Left cardiac atrium (tissue), 4 donors: Measurements from ENCODE around the gene EMD. TPM values are rescaled to one million over a fixed set of nuclear protein-coding genes. Genes with fewer than 3 reads are reported as not detected.

Experiments
- ATAC-seq, 2 donors: fragments of 200-7000 bp; cut with Tn5 transposase; one replicate each; pipeline ENCODE4 v1.9.1; 2020; ENCODE audit warnings: mild to moderate bottlenecking in 2 of 2, moderate library complexity in 2 of 2
- DNase-seq: peaks from one replicate; pipeline ENCODE4 v3.0.0-alpha.2; 2020
- intact Hi-C, 2 donors: fragments of 100-400 bp; cut with DNase I; formaldehyde crosslinking; loops; one replicate each; pipeline versions ENCODE4 v1.14.1 to v1.15.1; 2022 to 2023
- total RNA-seq, 2 donors: library from RNA; stranded (reverse); fragmentation: NEBNext Ultra II Directional; extraction: Animal tissue kit (Norgen Biotek cat#: 25700); gene quantifications; one replicate each; pipeline ENCODE4 v1.2.1, GENCODE V29; 2021
- donor health status: DM: no; HTN: yes; CAD: no.
- donor health status: DM: no; HTN: yes; CAD: no; lungs with severe emphysema.
- donor health status: DM: yes; HTN: yes; CAD: no.
- donor health status: Dilated cardiomyopathy.

Gene EMD
- total RNA-seq, 2 donors from 2014 or later, result 54.5 to 70.9 TPM

GRCh38 chrX:154369449-154370299 is 9.4 kb upstream of the EMD start:
- intact Hi-C loops, result no loop called here
- peak; percentile 87 for DNase-seq
- ATAC-seq, result peak; percentile 50 to 57

- peak; percentile 0 to 4 for ATAC-seq
- intact Hi-C loops, result no loop called here
- peak; percentile 48 for DNase-seq
Observed at GRCh38 chrX:154370300-154371016, 8.6 kb upstream of the EMD start.

GRCh38 chrX:154371017-154371788 is 7.9 kb upstream of the EMD start:
- peak; percentile 51 to 63 for ATAC-seq
- intact Hi-C loops, result no loop called here
- DNase-seq, result peak; percentile 96

- no peak for DNase-seq
- intact Hi-C loops, result loop anchor here in 1 of 2 donors (2.0 kb wide), 1 partner anchor 163 kb away; no protein-coding TSS in a partner anchor
- no peak for ATAC-seq
Observed at GRCh38 chrX:154371789-154372300, 7.2 kb upstream of the EMD start.

- intact Hi-C loops, result loop anchor here in 1 of 2 donors (2.0 kb wide), 1 partner anchor 162 kb away; no protein-coding TSS in a partner anchor
- DNase-seq (no peak), ATAC-seq (no peak)
Observed at GRCh38 chrX:154372612-154373022, 6.5 kb upstream of the EMD start.

GRCh38 chrX:154373340-154374306 is 5.5 kb upstream of the EMD start:
- intact Hi-C loops, result loop anchor here in 1 of 2 donors (2.0 kb wide), 1 partner anchor 161 kb away; no protein-coding TSS in a partner anchor
- DNase-seq (peak; percentile 72), ATAC-seq (peak in 1 of 2 donors; percentile 3)

- intact Hi-C loops, result no loop called here
- DNase-seq, result no peak
- no peak for ATAC-seq
Observed at GRCh38 chrX:154374313-154375155, 4.6 kb upstream of the EMD start, which contains the start of gene FLNA. Gene FLNA (minus strand): TSS chrX:154374634. CDS start chrX:154371245, 3,389 bp downstream.

GRCh38 chrX:154375156-154375504 is 4.0 kb upstream of the EMD start:
- DNase-seq (no peak), ATAC-seq (no peak)
- intact Hi-C loops, result no loop called here

- ATAC-seq, result no peak
- intact Hi-C loops, result no loop called here
Observed at GRCh38 chrX:154376774-154377173, 2.3 kb upstream of the EMD start.

GRCh38 chrX:154378059-154378798 is 866 bp upstream of the EMD start:
- peak; percentile 16 to 80 for ATAC-seq
- DNase-seq, result peak; percentile 74
- intact Hi-C loops, result no loop called here

More at GRCh38 chrX:154376774-154377173, 2.3 kb upstream of the EMD start:
- no peak for DNase-seq

- ATAC-seq (peak in 1 of 2 donors; percentile 1), DNase-seq (no peak)
- intact Hi-C loops, result no loop called here
Observed at GRCh38 chrX:154379569-154379951, 465 bp downstream of the EMD start.

GRCh38 chrX:154380153-154380552 is 1.1 kb downstream of the EMD start:
- ATAC-seq (no peak), DNase-seq (no peak)
- intact Hi-C loops, result no loop called here

- DNase-seq (no peak), ATAC-seq (no peak)
- intact Hi-C loops, result no loop called here
Observed at GRCh38 chrX:154380787-154381186, 1.7 kb downstream of the EMD start.

GRCh38 chrX:154381271-154381670 is 2.2 kb downstream of the EMD start:
- no peak for ATAC-seq
- DNase-seq, result no peak
- intact Hi-C loops, result no loop called here

- ATAC-seq (no peak), DNase-seq (no peak)
- intact Hi-C loops, result no loop called here
Observed at GRCh38 chrX:154382483-154383069, 3.5 kb downstream of the EMD start.
